Mucosa of descending colon (tissue), 3 donors: ENCODE results near the gene CPNE6. TPM values are rescaled to one million over a fixed set of nuclear protein-coding genes. Genes with fewer than 3 reads are reported as not detected.

Experiments
- ATAC-seq: fragments of 200-7000 bp; cut with Tn5 transposase; one replicate; pipeline ENCODE4 v1.9.1; 2020; ENCODE audit warnings: mild to moderate bottlenecking, moderate library complexity
- DNase-seq, 3 donors: peaks; one replicate each; pipeline ENCODE4 v3.0.0-alpha.2; 2020
- H3K36me3 ChIP-seq: fragments of 200-600 bp; one replicate; pipeline ENCODE4 v1.8.0; 2021; ENCODE audit warnings: low read depth, mild to moderate bottlenecking
- H3K4me1 ChIP-seq: fragments of 200-600 bp; one replicate; pipeline ENCODE4 v1.8.0; 2021; ENCODE audit warnings: low read depth, mild to moderate bottlenecking
- H3K4me3 ChIP-seq: fragments of 200-600 bp; one replicate; pipeline ENCODE4 v1.8.0; 2021; ENCODE audit warnings: mild to moderate bottlenecking
- H3K9me3 ChIP-seq: fragments of 200-600 bp; one replicate; pipeline ENCODE4 v1.8.0; 2021; ENCODE audit warnings: mild to moderate bottlenecking
- intact Hi-C, 2 donors: fragments of 100-400 bp; cut with DNase I in 1 of 2; cut with micrococcal nuclease in 1 of 2; formaldehyde crosslinking; loops; one replicate each; pipeline versions ENCODE4 v1.11.0 to v1.11.1; 2022; cut with DNase I, micrococcal nuclease
- total RNA-seq, 3 donors: library from RNA; stranded (reverse); fragmentation: NEBNext Ultra II Directional in 2 of 3; extraction: Animal tissue kit (Norgen Biotek cat#: 25700) in 2 of 3; gene quantifications; one replicate each; pipeline versions ENCODE4 v1.2.1 to v1.2.4, GENCODE V29; 2021 to 2023
- TF ChIP-seq, protein P1 (sequence below): fragments of 200-600 bp; IDR thresholded peaks from one replicate; pipeline ENCODE4 v1.8.0; 2022; ENCODE audit warnings: antibody characterized with exemption, mild to moderate bottlenecking
- donor health status: DM: no; HTN: no; CAD: no; lungs with moderate emphysema.
- donor health status: DM: no; HTN: no; CAD: no.
- donor health status: DM: no; HTN: yes; CAD: no.

Gene CPNE6
- total RNA-seq, 3 donors from 2014 or later: 0.14 to 2.2 TPM; not detected in 1

DNA sequence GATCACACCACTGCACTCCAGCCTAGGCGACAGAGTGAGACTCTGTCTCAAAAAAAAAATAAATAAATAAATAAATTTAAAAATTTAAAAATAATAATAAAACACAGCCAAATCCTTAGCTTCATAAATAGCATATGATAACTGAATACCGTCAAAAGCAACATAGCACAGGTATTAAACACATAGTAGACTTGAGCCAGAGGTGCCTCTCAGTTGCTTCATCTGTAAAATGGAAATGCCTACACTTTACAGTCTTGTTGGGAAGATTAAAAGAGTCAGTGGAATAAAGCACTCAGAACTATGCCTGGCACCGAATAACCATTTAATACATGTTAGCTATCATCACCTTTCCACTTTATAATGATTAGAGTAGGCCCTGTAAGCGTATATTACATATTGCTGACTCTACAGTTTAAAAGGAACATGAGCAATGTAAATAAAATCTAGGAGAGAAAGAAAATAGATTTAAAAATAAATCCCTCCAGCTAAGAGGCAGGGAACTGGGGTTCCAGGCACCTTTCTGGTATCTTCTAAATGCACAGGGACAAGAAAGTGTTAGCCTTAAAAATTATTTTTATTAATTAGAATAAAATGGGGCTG, 35.4 kb downstream of the CPNE6 start:
- Histone ChIP-seq H3K4me3 (no peak overlapping the region), H3K4me1 (peaks cover 8% of the 10 kb centered on the region), H3K36me3 (no peaks in the 10 kb centered on the region), H3K9me3 (no peaks in the 10 kb centered on the region)
- DNase-seq: no peak
- TF ChIP-seq, protein P1, sequence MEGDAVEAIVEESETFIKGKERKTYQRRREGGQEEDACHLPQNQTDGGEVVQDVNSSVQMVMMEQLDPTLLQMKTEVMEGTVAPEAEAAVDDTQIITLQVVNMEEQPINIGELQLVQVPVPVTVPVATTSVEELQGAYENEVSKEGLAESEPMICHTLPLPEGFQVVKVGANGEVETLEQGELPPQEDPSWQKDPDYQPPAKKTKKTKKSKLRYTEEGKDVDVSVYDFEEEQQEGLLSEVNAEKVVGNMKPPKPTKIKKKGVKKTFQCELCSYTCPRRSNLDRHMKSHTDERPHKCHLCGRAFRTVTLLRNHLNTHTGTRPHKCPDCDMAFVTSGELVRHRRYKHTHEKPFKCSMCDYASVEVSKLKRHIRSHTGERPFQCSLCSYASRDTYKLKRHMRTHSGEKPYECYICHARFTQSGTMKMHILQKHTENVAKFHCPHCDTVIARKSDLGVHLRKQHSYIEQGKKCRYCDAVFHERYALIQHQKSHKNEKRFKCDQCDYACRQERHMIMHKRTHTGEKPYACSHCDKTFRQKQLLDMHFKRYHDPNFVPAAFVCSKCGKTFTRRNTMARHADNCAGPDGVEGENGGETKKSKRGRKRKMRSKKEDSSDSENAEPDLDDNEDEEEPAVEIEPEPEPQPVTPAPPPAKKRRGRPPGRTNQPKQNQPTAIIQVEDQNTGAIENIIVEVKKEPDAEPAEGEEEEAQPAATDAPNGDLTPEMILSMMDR: no peak
- intact Hi-C loops: loop anchor here in 1 of 2 donors (10.0 kb wide), 1 partner anchor 52 kb away; the partner anchor contains the start of gene CARMIL3
- ATAC-seq: no peak

DNA sequence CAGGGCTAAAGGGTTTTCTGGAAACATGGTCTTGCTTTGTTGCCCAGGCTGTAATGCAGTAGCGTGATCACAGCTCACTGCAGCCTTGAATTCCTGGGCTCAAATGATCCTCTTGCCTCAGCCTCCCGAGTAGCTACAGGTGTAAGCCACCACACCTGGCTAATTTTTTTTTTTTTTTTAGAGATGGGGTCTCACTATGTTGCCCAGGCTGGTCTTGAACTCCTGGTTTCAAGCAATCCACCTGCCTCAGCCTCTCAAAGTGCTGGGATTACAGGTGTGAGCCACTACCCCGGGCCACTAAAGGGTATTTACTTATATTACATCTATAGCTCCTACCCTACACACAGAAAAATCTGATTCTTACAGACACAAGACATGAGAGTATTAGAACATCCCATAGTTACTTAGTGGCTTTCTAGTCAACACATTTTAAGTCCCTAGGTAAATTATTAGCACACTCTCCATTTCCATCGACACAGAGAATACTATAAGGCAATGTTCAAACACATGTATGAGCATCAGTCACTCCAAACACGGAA, 37.0 kb downstream of the CPNE6 start:
- no peak for ATAC-seq
- Histone ChIP-seq H3K4me1 (peaks cover 8% of the 10 kb centered on the region), H3K9me3 (no peaks in the 10 kb centered on the region), H3K36me3 (no peaks in the 10 kb centered on the region), H3K4me3 (peak overlapping the region; percentile 3)
- no peak for DNase-seq
- TF ChIP-seq, protein P1: no peak
- intact Hi-C loops: loop anchor here in 1 of 2 donors (10.0 kb wide), 1 partner anchor 54 kb away; the partner anchor contains the start of gene CARMIL3

DNA sequence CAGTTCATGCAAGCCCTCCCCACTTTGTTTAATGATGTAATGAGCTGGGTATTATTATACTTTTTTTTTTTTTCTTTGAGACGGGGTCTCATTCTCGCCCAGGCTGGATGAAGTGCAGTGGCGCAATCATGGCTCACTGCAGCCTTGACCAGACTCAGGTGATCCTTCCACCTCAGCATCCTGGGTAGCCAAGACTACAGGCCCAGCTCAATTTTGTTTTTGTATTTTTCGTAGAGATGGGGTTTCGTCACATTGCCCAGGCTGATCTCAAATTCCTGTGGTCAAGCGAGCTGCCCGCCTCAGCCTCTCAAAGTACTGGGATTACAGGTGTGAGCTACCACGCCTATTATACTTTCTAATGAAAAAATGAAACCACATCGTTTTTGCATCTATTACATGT, 38.7 kb downstream of the CPNE6 start:
- TF ChIP-seq, protein P1: no peak
- intact Hi-C loops: no loop called here
- DNase-seq (no peak), ATAC-seq (no peak)
- Histone ChIP-seq H3K4me1 (peaks cover 8% of the 10 kb centered on the region), H3K4me3 (no peak overlapping the region), H3K36me3 (peaks cover 4% of the 10 kb centered on the region), H3K9me3 (no peaks in the 10 kb centered on the region)

DNA sequence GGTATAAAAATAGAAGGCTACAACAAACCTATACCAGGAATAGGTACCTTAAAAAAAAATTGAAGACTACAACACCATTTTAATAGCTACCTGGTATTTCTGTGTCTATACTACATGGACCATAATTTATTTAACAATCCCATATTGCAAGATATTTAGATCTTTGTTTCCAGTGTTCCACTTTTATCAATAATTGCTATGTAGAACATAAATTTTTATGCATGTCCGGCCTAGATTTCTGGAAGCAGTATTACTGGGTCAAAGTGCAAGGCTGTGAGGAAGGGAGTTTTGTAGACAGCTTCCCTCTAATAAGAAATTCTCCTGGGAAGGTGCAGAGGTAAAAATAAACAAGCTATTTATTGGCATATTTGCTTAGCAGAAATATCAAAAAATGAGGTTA, 39.2 kb downstream of the CPNE6 start:
- Histone ChIP-seq H3K9me3 (no peaks in the 10 kb centered on the region), H3K36me3 (peaks cover 4% of the 10 kb centered on the region), H3K4me3 (no peak overlapping the region), H3K4me1 (peaks cover 8% of the 10 kb centered on the region)
- DNase-seq (no peak), ATAC-seq (no peak)
- intact Hi-C loops: no loop called here
- TF ChIP-seq, protein P1: no peak

DNA sequence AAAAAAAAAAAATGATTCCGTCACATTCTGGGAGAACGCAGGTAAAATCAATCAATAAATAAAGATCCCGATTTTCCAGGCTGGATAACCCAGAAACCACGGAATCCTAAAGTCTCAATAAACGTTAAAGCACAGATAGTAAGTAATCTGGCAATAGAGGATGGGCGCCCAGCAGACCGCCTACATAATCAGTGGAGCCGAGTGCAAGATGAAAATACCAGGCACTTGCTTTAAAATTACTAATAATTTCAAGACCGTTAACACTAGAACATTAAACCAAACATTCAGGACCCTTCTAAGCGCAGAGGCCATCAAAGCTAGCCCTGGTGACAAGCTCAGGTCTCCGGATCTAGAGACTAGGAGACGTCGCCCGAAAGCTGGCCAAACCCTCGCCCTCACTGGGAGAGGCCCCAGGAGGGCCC, 42.0 kb downstream of the CPNE6 start:
- Histone ChIP-seq H3K4me1 (peaks cover 18% of the 10 kb centered on the region), H3K9me3 (no peaks in the 10 kb centered on the region), H3K36me3 (peaks cover 4% of the 10 kb centered on the region), H3K4me3 (peak overlapping the region; percentile 31)
- TF ChIP-seq, protein P1: no peak
- DNase-seq (peak in 1 of 3 donors; percentile 39), ATAC-seq (no peak)
- intact Hi-C loops: no loop called here
